CD4-positive, alpha-beta T cell treated with Interleukin-21 for 1 hour (primary cell): ENCODE measurements around the gene LILRB3.
A peak's percentile ranks its signal among the peaks of the same experiment; 100 is the strongest.
"Not testable (repeated sequence)": the region's sequence is repeated elsewhere in the genome, so short reads cannot be mapped to it uniquely, and the experiment has no call there.

ENCODE experiments used
- DNase-seq: peaks from one replicate; pipeline ENCODE4 v3.0.0-alpha.2; 2020

Gene LILRB3

DNA sequence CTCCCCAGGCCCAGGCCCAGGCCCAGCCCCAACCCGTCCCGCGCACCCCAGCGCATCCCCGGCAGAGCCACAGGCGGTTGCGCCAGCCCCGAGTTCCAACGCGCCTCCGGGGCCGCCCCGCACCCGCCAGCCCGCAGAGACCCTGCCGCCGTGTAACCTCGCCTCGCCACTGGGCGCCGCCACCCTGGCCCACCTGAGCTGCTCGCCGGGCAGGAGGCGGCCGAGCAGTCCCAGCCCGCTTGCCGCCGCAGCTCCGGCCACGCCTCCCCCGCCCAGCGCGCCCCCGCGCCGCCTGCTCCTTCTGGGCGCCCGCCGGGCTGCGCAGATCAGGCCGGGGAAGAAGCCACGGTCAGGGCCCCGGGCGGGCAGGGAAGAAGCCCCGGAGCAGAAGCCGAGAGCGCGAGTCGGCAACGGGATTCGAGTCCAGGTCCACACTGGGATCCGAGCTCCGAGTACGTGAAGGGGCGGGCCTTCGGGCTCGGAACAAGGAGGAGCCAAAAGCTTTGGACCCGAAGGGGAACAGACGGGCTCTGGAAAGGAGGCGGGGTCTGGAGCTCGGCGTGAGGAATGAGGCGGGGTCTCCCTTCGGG is 33.6 kb downstream of the LILRB3 start, which contains the start of gene MBOAT7:
MBOAT7 (minus strand) TSS at position 436 of the 590 bp plus-strand sequence. CDS start 1,072 bp downstream, outside the sequence.
- no peak for DNase-seq

DNA sequence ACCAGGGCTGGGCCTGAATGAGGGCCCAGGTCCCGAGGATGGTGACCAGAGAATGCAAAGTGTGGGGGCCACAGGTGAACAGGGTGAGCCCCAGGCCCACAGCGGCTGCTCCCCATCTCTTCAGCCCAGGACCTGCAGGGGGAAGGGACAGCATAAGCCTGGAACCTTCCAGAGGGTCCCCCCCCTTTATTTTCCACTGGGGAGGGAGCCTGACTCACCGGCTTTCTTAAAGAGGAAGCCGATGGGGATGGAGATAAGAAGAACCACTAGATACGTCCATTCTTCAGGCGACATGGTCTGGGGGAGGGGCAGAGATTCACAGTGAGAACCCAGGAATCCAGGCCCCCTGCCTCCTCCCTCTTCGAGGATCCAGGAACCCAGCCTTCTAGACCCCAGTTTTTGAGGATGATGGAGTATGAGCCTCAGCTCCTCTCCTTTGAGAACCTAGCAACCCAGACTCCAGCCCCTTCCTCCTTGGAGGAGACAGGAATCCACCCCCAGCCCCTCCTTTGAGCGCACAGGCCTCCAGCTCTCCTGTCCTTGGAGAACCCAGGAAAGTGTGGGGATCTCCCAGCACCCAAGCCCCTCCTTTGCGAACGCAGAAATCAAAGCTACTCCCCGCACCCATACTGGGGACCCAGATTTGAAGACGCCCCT is 34.5 kb downstream of the LILRB3 start:
- DNase-seq = peak; percentile 63

DNA sequence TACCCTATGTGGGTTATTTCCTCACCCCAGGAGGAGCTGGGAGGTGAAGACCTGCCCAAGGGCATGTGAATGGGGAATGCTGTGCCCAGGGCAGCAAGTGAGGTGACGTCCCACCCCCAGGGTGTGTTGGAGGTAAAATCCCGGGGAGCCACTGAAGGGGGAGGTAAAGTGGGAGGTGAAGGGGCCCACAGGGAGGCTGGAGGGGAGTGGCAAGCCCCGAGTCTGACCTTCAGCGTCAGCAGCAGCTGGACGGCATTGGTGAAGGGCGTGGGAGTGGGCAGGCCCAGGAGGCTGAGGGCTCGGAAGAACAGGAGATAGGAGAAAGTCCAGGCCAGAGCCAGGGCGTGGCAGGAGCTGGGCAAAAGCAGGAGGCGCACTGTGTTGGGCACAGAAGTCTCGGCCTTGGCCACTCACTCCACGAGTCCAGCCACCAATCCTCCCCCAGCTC is 35.8 kb downstream of the LILRB3 start:
- DNase-seq = no peak

DNA sequence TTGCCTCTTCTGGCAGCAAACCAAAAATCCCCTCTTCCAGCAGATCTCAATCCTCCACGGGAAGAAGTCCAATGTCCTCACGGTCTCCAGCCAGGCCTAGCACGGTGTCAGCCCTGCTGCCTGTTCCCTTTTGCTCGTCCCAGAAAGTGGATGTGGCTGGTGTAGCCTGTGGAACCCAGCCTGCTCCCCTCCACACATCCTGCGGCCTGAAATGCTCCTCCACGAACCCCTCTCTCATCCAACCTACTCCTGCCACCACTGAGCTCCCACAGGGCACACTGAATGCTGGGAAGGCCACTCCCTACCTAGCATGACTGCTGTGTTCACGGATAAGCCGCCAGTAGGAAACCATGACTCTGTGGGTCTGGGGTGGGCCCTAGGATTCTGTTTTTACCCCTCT is 36.5 kb downstream of the LILRB3 start:
- DNase-seq = no peak

DNA sequence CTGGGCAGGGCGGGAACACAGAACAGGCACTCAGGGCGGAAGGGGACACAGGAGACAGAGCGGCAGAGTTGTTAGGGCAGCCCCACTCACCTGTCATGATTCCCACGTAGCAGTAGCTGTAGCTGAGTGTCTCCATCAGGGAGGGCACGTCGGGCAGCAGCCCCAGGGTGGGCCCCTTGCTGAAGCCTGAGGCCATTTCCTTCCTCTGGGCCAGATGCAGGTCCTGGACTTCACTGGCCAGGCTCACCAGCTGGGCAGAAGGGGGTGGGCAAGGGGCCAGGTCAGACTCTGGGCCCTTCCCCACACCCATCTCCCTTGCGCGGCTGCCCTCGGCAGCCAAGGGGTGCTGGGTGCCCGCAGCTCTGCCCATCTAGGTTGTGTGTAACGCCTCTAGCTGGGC is 39.4 kb downstream of the LILRB3 start:
- DNase-seq = no peak

DNA sequence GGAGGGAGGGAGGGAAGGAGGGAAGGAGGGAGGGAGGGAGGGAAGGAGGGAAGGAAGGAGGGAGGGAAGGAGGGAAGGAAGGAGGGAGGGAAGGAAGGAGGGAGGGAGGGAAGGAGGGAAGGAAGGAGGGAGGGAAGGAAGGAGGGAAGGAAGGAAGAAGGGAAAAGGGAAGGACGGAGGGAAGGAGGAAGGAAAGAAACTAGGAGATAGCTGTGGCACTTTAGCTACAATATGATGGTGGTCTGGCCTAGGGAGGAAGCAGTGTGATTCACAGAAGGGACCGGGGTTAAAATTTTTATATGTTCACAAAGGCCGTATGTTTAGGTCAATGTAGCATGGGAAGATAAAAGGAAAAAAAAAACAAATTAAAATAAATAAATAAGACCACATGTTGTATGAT is 40.9 kb downstream of the LILRB3 start:
- not testable (repeated sequence) for DNase-seq

DNA sequence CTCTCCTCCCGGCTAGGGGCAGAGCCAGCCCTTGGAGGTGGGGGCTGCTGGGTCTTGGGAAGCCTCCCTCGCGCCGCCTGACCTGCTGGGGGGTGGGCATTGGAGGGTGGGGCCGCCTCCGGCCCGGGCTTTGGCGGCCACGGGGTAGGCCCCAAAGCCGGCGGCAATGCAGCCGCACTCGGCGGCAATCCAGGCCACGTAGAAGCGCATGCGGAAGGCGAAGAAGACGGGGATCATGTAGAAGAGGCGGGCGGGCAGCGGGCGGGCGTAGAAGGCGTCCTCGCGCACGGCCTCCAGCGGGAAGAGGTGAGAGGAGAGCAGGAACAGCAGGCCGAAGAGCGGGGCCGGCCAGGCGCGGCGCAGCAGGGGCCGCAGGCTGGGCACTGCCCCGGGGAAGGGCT is 42.1 kb downstream of the LILRB3 start:
- DNase-seq = no peak

DNA sequence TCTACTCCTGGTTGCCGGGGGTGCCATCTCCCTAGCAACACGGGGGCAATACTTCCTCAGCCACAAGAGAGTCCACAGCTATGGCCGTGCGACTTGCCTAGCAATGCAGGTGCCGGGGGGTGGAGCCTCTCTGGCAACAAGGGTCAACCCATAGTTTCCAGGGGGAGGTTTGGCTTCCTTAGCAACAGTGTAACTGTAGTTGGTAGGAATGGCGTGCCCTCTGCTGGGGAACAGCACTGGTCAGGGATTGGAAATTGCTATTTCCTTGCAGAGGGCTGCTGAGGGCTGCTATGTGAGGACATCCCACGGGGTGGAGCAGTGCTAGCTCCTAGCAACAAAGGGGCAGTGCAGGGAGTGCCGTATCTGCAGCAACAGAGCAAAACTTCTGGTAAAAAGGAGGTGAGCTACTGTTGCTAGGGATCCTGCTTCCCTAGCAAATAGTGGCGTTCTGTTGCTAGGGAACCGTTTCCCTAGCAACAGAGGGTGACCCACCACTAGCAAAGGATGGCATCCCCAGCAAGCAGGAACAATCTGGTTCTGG is 42.8 kb downstream of the LILRB3 start:
- no peak for DNase-seq

DNA sequence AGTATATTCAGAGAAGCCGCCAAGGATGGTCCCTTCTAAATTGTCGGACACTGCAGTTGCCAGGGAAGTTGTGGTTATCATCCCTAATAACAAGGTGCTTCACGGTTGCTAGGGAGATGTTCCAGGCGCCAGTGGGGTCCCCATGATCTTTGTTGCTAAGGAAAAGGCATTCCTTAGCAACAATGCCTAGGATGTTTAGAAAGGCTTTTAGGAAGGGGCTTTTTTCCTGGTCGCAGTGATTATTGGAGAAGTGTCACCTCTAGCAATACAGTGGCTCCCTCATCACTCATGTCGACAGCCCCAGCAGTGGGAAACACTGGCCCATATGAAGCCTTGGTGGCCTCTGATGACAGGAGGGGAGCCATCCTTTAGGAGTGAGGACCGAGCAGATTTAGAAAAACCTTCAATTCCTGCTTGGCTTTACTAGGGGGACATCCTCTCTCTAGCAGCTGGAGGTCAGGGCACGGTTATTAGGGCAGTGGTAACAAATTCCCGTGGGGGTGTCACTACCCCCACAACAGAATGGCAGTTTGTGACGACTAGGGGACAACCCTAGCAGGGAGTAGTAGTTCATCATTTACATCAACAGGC is 43.5 kb downstream of the LILRB3 start:
- no peak for DNase-seq

DNA sequence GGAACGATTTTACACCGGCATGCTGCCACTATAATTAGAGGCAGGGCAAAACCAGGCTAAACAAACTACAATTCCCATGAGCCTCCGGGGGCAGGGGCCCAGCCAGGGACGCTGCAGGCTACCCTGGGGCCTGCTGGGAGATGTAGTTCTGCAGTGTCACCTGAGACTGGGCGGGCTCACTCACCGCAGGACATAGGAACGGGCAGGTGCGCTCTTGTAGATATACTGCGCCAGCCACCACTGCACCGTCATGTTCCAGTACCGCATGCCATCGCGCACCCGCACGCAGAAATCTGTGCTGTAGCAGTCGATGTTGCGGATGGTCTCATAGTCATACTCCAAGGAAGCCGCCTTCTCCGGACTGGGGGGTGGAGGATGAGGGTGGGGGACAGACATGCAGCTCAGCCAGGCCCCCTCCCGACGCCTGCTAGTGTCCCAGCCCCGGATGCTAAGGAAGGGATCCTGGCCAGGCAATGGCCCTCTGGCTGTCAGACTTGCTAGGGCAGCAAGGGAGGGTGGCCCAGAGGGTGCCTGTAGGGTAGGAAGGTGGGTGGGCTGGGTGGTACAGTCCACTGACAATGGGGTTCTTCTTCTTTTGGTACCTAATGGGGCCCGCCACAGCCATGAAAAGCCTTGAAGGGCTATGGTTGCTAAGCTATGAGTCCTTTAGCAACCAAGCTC is 44.1 kb downstream of the LILRB3 start:
- DNase-seq = peak; percentile 48

DNA sequence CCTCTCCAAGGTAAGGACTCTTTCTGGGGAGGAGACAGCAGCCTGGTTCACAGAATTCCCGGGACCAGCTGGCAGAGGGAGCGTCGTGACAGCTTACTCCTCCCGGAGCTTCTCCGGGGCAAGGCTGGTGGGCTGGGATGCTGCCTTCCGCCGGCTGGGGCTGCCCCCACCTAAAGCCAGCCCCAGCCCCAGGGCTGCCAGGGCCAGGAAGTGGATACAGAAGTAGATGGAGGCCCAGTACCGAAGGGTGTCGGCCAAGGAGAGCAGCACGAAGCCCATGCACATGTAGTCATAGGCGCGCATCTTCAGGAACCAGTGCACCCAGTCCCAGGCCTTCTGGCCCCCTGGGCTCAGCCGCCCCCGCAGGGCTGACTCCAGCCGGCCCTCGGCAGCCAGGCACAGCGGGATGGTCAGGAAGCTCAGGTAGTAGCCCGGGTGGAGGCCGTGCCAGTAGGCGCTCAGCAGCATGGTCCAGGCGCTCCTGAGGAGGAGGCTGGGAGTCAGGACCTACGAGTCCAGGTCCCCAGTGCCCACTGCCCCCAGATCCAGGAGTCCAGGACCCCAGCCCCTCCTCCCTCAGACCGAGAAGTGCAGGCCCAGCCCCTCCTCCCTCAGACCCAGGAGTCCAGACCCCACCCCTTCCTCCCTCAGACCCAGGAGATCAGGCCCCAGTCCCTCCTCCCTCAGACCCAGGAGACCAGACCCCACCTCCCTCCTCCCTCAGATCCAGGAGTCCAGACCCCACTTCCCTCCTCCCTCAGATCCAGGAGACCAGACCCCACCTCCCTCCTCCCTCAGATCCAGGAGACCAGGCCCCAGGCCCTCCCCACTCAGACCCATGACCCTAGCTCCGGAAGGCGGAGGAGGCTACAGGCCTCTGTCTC is 48.6 kb downstream of the LILRB3 start:
- no peak for DNase-seq

DNA sequence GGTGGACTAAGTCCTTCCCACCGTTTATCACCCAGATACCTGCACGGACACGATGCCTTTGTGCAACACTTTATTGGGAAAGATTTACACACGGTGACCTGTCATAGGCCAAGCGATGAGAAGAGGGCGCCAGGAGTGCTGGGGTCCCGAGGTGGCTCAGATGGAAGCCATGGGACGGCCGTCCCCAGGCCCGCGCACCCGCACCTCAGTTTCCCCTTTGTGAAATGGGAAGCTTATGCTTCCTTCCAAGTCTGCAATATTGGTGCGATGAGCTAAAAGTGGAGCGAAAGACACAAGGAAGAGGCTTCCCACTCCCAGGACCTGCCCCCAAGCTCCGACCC is 49.5 kb downstream of the LILRB3 start:
- DNase-seq = no peak

DNA sequence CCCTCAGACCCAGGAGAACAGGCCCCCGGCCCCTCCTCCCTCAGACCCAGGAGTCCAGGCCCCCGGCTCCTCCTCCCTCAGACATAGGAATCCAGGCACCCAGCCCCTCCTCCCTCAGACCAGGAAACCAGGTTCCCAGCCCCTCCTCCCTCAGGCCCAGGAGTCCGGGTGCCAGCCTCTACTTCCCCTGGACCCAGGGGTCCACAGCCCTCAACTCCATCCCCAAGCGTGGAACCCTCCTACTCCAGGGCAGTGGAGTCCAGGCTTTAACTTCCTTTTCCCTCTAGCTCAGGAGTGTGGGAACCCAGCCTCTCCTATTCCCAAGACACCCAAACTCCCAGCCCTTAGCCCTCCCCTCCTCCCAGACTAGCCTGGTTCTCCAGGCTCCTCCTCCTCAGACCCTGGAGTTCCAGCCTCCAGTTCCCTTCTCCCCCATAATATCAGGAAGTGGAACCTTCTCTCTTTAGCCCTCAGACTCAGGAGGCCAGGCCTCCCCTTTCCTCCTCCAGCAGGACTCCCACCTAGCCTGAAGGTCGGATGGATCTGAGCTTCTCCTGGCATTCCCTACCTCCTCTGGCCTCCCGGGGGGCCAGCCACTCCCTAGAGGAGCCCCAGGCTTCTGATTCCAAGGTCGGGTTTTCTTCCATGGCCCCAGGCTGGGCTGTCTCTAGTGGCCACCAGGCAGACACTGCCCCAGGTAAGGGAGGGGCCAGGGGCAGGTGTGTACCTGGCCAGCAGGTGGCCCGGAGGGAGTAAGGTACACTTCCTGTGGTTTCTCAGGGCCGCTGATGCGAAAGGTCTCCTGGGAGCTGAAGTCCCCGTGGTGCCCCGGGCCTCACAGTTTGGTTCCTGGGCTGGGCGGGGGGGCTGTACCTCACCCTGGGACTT is 50.1 kb downstream of the LILRB3 start, which contains the start of gene TMC4:
TMC4 (minus strand) TSS at position 690 of the 888 bp plus-strand sequence; CDS start at position 647, 43 bp downstream.
- no peak for DNase-seq

DNA sequence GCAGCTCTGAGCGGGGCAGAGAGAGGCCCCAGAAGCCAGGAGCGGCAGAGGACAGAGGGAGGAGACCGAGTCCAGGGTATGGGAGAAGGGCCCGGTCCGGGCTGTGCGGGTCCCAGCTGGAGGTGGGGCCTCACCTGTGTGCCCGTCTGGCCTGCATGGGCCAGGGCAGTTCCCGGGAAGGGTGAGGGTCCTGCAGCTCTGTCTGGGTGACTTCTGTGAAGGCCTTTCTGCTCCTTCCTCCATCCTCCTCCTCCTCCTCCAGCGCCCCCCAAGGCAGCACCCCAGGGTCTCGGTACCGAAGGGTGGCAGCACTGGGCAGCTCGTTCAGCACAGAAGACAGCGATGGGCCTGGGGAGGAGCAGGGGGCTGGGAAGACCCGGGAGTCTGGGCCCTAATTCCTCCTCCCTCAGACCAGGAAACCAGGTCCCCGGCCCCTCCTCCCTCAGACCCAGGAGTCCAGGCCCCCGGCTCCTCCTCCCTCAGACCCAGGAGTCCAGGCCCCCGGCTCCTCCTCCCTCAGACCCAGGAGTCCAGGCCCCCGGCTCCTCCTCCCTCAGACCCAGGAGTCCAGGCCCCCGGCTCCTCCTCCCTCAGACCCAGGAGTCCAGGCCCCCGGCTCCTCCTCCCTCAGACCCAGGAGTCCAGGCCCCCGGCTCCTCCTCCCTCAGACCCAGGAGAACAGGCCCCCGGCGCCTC is 50.9 kb downstream of the LILRB3 start:
- not testable (repeated sequence) for DNase-seq

DNA sequence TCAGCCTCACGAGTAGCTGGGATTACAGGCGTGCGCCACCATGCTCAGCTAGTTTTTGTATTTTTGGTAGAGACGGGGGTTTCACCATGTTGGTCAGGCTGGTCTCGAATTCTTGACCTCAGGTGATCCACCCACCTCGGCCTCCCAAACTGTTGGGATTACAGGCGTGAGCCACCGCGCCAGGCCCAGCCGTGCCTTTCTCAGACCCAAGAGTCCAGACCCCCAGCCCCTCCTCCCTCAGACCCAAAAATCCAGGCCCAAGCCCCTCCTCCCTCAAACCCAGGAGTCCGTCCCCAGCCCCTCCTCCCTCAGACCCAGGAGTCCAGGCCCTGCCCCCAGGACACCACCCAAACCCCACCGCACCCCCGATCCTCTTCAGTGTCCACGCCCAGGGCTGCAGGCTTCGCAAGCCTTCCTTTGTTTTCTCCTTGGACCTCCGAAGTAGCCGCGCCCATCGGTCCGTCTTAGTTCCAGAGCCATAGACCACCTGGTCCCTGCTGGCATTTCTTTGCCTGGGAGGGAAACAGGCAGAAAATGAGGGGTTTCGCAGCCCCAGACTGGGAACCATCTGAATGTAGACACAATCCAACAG is 53.6 kb downstream of the LILRB3 start:
- DNase-seq = no peak

DNA sequence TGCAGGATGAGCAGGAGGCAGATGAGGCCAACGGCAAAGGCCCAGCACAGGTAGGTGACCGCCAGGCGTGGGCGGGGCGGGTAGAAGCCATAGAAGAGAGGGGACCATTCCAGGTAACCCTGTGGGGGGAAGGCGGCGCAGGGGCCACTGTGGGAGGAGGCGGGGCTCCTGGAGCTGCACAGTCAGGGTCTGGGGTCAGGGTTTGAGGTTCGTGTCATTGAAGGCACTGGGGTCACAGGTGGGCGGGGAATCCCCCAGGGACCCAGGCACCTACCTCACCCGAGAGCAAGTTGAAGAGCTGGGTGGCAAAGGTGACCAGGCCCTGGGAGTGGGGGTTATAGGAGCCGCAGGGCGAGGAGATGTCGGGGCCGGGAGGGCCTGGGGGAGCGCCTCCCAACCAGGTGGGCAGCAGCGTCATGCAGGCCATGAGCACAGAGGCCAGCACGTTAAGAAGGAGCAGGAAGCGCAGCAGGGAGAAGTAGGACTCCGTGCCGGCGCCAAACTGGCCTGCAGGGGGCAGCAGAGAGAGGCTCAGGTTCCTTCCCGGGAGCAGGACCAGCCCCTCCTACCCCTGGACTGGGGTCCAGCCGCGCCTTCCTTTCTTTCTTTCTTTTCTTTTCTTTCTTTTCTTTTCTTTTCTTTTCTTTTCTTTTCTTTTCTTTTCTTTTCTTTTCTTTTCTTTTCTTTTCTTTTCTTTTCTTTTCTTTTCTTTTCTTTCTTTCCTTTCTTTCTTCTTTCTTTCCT is 54.5 kb downstream of the LILRB3 start:
- peak; percentile 87 for DNase-seq
